K562 (cell line): ENCODE results near the gene B3GAT3. TPM values are rescaled to one million over a fixed set of nuclear protein-coding genes. Genes with fewer than 3 reads are reported as not detected.

Experiments used
- ATAC-seq: fragments of 200-7000 bp; cut with Tn5 transposase; 3 replicates; pipeline ENCODE4 v1.9.1; 2020; ENCODE audit warnings: moderate library complexity
- BruUV-seq: library from RNA; stranded (reverse); fragments of 400-500 nt; replicated peaks from 2 replicates; lab custom pipeline; 2021; lab: Mats Ljungman, UMichigan
- CTCF ChIA-PET: fragments of 300-600 bp; formaldehyde crosslinking; extraction: SDS; loops from one replicate; lab custom pipeline; 2021; ENCODE audit warnings: low intra/inter-chr PET ratio; lab: Yijun Ruan, JAX
- POLR2A ChIA-PET: fragments of 300-600, 350-650 bp; sonication (Branson Sonifier 250); formaldehyde crosslinking; extraction: SDS; loops from one replicate; lab custom pipeline; 2021; ENCODE audit warnings: antibody characterized with exemption, inconsistent platforms; lab: Yijun Ruan, JAX
- DNase-seq, 4 experiments: peaks; one replicate each; pipeline versions ENCODE4 v3.0.0 to v3.0.0-alpha.2; 2011 to 2018; ENCODE audit warnings: low spot score in 3 of 4, mixed read lengths in 3 of 4; ENCODE audit errors: extremely low read depth in 1 of 4
- FAIRE-seq: peaks from 2 replicates; lab custom pipeline; 2011; peaks lifted over from hg19 to GRCh38; lab: Jason Lieb, UNC
- H2AFZ ChIP-seq: 2 replicates; pipeline ENCODE4 v1.6.0; 2011; ENCODE audit warnings: low read depth, low read length, control low read depth, inconsistent platforms
- H3K27ac ChIP-seq: fragments of 200-600 bp; 3 replicates; pipeline ENCODE4 v1.8.0; 2011; ENCODE audit warnings: low read depth, mild to moderate bottlenecking, control low read depth, inconsistent platforms, low read length, moderate library complexity, mixed read lengths; ENCODE audit errors: extremely low read depth
- H3K27me3 ChIP-seq, 2 experiments: fragments of 300-600 bp in 1 of 2; 2 replicates in 1 of 2; 3 replicates in 1 of 2; pipeline versions ENCODE4 v1.6.0 to v1.8.0; 2011; ENCODE audit warnings: inconsistent platforms in 2 of 2, low read length in 2 of 2, mild to moderate bottlenecking in 1 of 2, mixed read lengths in 1 of 2, moderate library complexity in 1 of 2; ENCODE audit not compliant: control insufficient read depth in 2 of 2, insufficient read depth in 2 of 2
- H3K36me3 ChIP-seq: fragments of 300-600 bp; 3 replicates; pipeline ENCODE4 v1.8.0; 2011; ENCODE audit warnings: mild to moderate bottlenecking, low read length, inconsistent platforms; ENCODE audit not compliant: control insufficient read depth, insufficient read depth
- H3K4me1 ChIP-seq, 2 experiments: fragments of 200-600 bp in 1 of 2; replicated peaks in 1 of 2; 2 replicates in 1 of 2; 3 replicates in 1 of 2; pipeline versions ENCODE4 v1.5.1 to v1.8.0; 2011; ENCODE audit warnings: inconsistent platforms in 2 of 2, low read length in 2 of 2, mild to moderate bottlenecking in 1 of 2, mixed read lengths in 1 of 2, moderate library complexity in 1 of 2; ENCODE audit not compliant: control insufficient read depth in 2 of 2, insufficient read depth in 2 of 2
- H3K4me2 ChIP-seq: 2 replicates; pipeline ENCODE4 v1.6.1; 2011; ENCODE audit warnings: low read length, control low read depth, inconsistent platforms, mixed read lengths; ENCODE audit not compliant: insufficient read depth
- H3K4me3 ChIP-seq: fragments of 200-600 bp; sonication (generic), shearing (Covaris generic); 2 replicates; pipeline ENCODE4 v1.5.1; 2016; ENCODE audit warnings: control low read depth, inconsistent platforms
- H3K79me2 ChIP-seq: fragments of 200-600 bp; 3 replicates; pipeline ENCODE4 v1.8.0; 2011; ENCODE audit warnings: low read length, inconsistent platforms; ENCODE audit not compliant: control insufficient read depth, insufficient read depth
- H3K9ac ChIP-seq, 2 experiments: 2 replicates each; pipeline versions ENCODE4 v1.6.0 to v1.6.1; 2011; ENCODE audit warnings: low read depth in 2 of 2, low read length in 2 of 2, control low read depth in 1 of 2, inconsistent platforms in 1 of 2, mild to moderate bottlenecking in 1 of 2, mixed read lengths in 1 of 2; ENCODE audit not compliant: insufficient read depth in 1 of 2
- H3K9me1 ChIP-seq: one replicate; pipeline ENCODE4 v1.6.0; 2011; ENCODE audit warnings: inconsistent platforms, mild to moderate bottlenecking, low read length, moderate library complexity; ENCODE audit not compliant: control insufficient read depth, insufficient read depth
- H3K9me3 ChIP-seq: replicated peaks from 2 replicates; pipeline ENCODE4 v1.5.1; 2011; ENCODE audit warnings: low read depth, low read length, inconsistent platforms; ENCODE audit not compliant: control insufficient read depth, insufficient read depth
- H4K20me1 ChIP-seq: replicated peaks from 2 replicates; pipeline ENCODE4 v1.6.1; 2011; ENCODE audit warnings: low read length, inconsistent platforms, mixed read lengths; ENCODE audit not compliant: control insufficient read depth, insufficient read depth
- POLR2G ChIP-seq: fragments of 200-400 bp; formaldehyde crosslinking; IDR thresholded peaks from 2 replicates; pipeline ENCODE4 v1.6.1; 2017; ENCODE audit warnings: low read depth, mild to moderate bottlenecking, antibody characterized with exemption, low read length, moderate library complexity
- RBFOX2 ChIP-seq: fragments of 200-400 bp; formaldehyde crosslinking; IDR thresholded peaks from 2 replicates; pipeline ENCODE4 v1.6.1; 2017; ENCODE audit warnings: low read depth, mild to moderate bottlenecking, low read length, moderate library complexity
- WGBS: fragments of 100-300 bp; shearing (Covaris generic); methylation state at CpG from one replicate; pipeline ENCODE4 v1.1.6; 2016; ENCODE audit warnings: low coverage, mixed read lengths; ENCODE audit not compliant: insufficient coverage; ENCODE audit errors: missing lambda C conversion rate; 5-methylcytosine and 5-hydroxymethylcytosine counted together
- in situ Hi-C: fragments of 300-500 bp; cut with MboI; formaldehyde crosslinking; loops from 4 replicates; pipeline ENCODE4 v1.15.0; 2018; ENCODE audit warnings: inconsistent platforms, mixed read lengths
- intact Hi-C: fragments of 100-400 bp; cut with micrococcal nuclease; formaldehyde crosslinking; loops from 2 replicates; pipeline ENCODE4 v1.14.2; 2022
- polyA plus RNA-seq, 8 experiments: library from polyadenylated mRNA; depleted of rRNA in 4 of 8; stranded (reverse) in 5 of 8; unstranded in 3 of 8; fragments of >200 nt; fragmentation: Nextera tagmentation in 2 of 8; fragmentation: Illumina TruSeq in 1 of 8; extraction: Ambion mirVana in 2 of 8; extraction: Trizol in 1 of 8; gene quantifications; 2 replicates each; pipeline versions ENCODE4 v1.2.1 to v1.2.3, GENCODE V29; 2011 to 2014; ENCODE audit warnings: inconsistent platforms in 1 of 8, missing spikeins in 1 of 8
- total RNA-seq, 7 experiments: library from RNA; depleted of rRNA in 6 of 7; stranded (reverse); fragments of >200 nt in 6 of 7; fragmentation: Illumina TruSeq in 2 of 7; extraction: Trizol in 2 of 7; gene quantifications; 2 replicates each; pipeline versions ENCODE4 v1.2.1 to v1.2.3, GENCODE V29; 2011 to 2021; ENCODE audit warnings: low replicate concordance in 1 of 7
- TF ChIP-seq, protein P1 (sequence below): fragments of 450-650 bp; formaldehyde crosslinking; IDR thresholded peaks from 2 replicates; pipeline ENCODE4 v1.4.0; 2020; ENCODE audit warnings: mild to moderate bottlenecking, moderate library complexity

Gene B3GAT3
- total and polyA plus RNA-seq, 9 of the 15 experiments (the other 6 are each of a cell fraction or from before 2014, with no cell fraction given): 0.30 to 64.0 (median 21.4) TPM

GRCh38 chr11:62648185-62648966, 26.6 kb upstream of the B3GAT3 start:
- in situ Hi-C loops: no loop called here
- BruUV-seq: no TSS peak
- POLR2A ChIA-PET: interaction anchor here (0.6 to 2.8 kb wide), 11 partner anchors 9 to 1042 kb away, joined by 3 to 40 read pairs (median 3); partner anchors contain the start of genes C11orf98, CSKMT, LBHD1 and TUT1

More at GRCh38 chr11:62648185-62648966, 26.6 kb upstream of the B3GAT3 start:
- FAIRE-seq: no peak
- Histone ChIP-seq H3K4me3 (no peak overlapping the region), H3K9me3 (no peaks in the 10 kb centered on the region), H3K79me2 (peaks cover 65% of the 10 kb centered on the region), H3K36me3 (peaks cover 63% of the 10 kb centered on the region), H2AFZ (no peak overlapping the region), H3K9ac (peak overlapping the region in 1 of 2 experiments; percentile 85; a peak in 2 of 4 replicates), H3K27me3 (no peaks in the 10 kb centered on the region), H3K9me1 (no peaks in the 10 kb centered on the region), H4K20me1 (peaks cover 20% of the 10 kb centered on the region), H3K4me1 (peaks cover 15 to 43% of the 10 kb centered on the region in 2 experiments), H3K4me2 (no peak overlapping the region), H3K27ac (no peak overlapping the region)
- ATAC-seq: no peak
- CTCF ChIA-PET: no interaction called here
- intact Hi-C loops: no loop called here
- WGBS: 92% methylated on average over 21 of the region's 24 CpGs
- TF ChIP-seq, protein P1, sequence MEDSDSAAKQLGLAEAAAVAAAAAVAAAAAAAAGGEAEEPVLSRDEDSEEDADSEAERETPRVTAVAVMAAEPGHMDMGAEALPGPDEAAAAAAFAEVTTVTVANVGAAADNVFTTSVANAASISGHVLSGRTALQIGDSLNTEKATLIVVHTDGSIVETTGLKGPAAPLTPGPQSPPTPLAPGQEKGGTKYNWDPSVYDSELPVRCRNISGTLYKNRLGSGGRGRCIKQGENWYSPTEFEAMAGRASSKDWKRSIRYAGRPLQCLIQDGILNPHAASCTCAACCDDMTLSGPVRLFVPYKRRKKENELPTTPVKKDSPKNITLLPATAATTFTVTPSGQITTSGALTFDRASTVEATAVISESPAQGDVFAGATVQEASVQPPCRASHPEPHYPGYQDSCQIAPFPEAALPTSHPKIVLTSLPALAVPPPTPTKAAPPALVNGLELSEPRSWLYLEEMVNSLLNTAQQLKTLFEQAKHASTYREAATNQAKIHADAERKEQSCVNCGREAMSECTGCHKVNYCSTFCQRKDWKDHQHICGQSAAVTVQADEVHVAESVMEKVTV (CRISPR knock-in tag): no peak
- TF ChIP-seq POLR2G: 0 out of 2 replicates have a peak, but pooled peaks have one; percentile 35
- TF ChIP-seq RBFOX2: peak; percentile 49
- no peak for DNase-seq
